Measurements from ENCODE around the gene CD300LD.
A peak's percentile ranks its signal among the peaks of the same experiment; 100 is the strongest.
"Not testable (repeated sequence)": the region's sequence is repeated elsewhere in the genome, so short reads cannot be mapped to it uniquely, and the experiment has no call there.

Gene CD300LD

DNA sequence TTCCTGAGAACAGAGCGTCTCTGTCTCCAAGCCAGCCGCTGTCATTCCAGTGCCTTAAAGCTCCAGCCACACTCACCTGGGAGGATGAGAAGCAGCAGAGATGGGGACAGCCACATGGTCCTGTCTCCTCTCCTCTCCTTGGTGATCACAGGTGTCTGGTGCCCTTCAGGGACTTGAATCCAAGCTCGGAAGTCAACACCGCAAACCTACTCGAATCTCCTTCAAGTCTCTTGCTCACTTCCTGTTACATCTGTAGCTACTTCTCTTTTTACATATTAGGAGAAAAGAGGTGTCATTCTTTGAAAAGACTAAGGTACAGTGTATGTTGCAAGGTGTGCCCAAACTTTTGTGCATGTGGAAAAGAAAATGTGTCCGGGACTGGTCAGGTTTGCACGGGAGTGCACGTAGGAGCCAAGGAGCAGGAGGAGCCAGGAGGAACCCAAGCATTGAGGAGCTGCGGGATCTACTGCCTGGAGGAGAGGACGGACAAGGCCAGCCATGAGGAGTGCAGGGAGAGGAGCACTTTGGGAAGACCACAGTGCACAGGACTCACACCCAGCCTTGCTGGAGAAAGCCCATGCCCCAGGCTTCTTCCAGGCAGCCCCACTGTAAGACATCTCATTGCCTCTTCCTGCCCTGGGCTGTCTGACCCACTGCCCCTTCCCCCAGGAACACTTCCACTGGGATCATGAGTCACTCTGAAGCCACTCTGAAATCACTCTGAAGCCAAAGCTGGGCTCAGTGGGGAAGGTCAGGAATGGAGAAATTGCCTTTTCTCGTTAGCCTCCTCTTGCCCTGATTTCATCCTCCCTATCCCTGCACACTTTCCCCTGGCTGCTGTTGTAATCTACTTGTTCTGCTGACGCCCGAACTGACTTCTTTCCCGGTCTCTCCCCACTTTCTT, at the start of gene CD300LD:
Gene CD300LD, minus strand, starts transcription at position 197 of the 904 bp plus-strand sequence. Its CDS starts 81 bp downstream, at position 116.
- DNase-seq: peak in 2 of 3 donors; percentile 45 to 51

- peak; percentile 67 to 95 (median 88) for DNase-seq
Measured at GRCh38 chr17:74641224-74641957, 49.3 kb upstream of the CD300LD start.

DNA sequence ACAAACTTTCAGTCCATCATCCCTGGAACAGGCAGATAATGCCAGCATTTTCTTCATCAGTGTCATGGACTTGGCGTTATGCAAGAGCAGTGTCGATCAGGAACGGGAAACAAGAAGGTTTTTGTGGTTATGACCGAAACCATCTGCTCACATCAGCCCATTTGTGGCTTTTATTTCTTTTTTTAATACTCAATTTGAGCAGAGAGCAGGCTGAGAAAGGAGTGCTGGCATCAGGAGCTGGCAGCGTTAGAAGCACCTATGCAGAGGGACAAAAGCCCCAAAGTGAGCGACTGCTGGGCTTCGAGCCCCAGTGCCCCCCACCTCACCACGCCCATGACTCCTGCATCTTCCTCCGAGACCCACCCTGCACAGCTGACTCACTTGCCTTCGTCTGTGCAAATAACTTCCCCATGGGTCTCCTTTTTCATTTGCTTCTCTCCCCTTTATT, 47.6 kb upstream of the CD300LD start:
- DNase-seq: peak; percentile 76 to 87 (median 84)

- DNase-seq: no peak
Measured at GRCh38 chr17:74637926-74638325, 45.8 kb upstream of the CD300LD start.

DNA sequence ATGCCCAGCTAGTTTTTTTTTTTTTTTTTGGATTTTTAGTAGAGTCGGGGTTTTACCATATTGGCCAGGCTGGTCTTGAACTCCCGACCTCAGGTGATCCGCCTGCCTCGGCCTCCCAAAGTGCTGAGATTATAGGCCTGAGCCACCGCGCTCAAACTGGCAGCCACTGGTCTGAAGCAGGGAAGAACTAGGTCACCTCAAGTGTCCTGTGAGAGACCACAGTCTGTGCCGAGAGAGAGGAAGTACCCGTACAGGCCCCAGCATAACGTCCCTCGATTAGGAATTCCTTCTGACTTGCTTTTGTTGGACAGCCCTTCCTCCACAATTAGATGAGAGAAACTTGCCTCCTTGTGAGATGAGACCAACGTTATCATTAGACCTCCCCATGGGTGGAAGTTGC, 45.2 kb upstream of the CD300LD start:
- peak; percentile 51 to 58 (median 57) for DNase-seq

DNA sequence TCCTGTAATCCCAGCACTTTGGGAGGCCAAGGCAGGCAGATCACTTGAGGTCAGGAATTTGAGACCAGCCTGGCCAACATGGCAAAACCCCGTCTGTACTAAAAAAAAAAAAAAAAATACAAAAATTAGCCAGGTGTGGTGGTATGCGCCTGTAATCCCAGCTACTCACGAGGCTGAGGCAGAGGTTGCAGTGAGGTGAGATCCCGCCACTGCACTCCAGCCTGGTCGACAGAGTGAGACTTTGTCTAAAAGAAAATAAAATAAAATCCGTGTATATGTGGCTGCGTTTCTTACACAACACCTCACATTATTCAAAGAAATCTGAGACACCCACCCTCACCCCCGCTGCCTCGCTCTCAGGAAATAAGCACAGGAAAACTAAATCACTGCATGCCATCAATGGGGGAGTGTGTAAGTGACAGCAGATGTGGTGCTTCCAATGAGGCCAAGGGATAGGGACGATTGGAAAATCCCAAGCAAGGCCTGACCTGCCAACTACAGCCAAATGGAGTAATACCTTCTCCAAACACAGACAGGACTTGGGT, 44.5 kb upstream of the CD300LD start:
- not testable (repeated sequence) for DNase-seq

- peak in 1 of 3 donors; percentile 54 for DNase-seq
Measured at GRCh38 chr17:74635418-74635817, 43.3 kb upstream of the CD300LD start.

DNA sequence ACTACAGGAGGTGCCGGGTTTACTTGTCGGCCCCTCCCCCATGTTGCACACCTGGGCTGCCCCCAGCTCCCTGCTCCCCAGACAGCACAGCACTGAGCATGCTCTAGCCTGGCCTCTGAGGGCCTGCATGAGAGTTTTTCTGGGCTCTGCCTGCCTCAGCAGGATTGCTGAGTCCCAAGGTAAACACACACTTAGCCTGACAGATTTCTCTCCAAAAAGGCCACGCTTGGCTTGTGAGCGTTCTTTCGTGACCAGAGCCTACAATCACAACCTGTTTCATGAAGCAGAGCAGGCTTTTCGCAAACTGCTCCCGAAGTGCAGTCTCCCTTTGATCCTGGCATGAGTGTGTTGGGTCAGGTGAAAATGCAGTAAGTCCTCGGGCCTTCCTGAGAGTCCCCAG, 41.2 kb upstream of the CD300LD start:
- no peak for DNase-seq

DNA sequence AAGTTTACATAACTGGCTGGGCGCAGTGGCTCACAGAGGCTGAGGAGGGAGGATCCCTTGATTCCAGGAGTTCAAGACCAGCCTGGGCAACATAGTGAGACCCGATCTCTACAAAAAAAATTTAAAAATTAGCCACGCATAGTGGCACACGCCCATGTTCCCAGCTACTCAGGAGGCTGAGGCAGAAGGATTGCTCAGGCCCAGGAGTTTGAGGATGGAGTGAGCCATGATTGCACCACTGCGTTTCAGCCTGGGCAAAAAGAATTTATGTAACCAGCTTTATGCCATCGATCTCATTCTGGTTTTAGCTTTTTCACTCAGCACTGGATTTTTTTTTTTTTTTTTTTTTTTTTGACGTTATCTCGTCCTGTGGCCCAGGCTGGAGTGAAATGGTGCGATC, 40.5 kb upstream of the CD300LD start:
- DNase-seq: peak; percentile 76 to 83 (median 80)

DNA sequence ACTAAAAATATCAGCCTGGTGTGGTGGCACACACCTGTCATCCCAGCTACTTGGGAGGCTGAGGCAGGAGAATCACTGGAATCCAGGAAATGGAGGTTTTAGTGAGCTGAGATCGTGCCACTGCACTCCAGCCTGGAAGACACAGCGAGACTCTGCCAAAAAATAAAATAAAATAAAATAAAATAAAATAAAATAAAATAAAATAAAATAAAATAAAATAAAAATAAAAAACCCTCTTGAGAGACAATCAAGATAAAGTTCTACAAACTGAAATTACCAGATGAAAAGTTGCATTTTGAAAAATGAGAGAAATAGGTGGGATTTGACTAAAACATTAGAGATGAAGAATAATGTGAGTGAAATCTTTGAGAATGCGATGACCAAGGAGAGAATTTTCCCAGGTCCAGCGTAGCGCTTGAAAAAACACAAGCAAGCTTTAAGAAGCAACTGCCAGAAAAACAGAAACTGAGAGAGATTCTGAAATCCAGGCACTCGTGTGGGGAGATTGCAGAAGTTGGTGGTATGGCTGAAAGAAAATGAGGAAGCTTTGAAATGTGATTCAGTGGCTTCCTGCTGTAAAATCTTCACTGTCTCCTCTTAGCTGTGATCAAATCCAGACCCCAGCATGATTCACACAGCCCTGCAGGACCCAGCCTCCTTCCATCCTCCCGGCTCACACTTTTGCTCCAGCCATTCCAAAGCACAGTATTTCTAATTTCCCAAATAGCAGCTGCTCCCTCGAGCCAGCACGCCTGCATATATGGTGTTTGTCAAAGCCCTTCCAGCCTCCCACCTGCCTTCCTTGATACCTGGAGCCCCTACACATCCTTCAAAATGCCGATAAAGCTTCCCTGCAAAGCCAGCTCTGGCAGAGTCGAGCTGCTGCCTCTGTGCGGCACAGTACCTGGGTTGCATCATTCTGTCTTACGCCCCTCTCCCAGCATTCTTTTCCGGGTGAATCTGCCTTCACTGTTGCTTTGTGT, 39.7 kb upstream of the CD300LD start:
- peak; percentile 87 to 96 (median 95) for DNase-seq

GRCh38 chr17:74630251-74630650, 38.2 kb upstream of the CD300LD start:
- DNase-seq: not testable (repeated sequence)

DNA sequence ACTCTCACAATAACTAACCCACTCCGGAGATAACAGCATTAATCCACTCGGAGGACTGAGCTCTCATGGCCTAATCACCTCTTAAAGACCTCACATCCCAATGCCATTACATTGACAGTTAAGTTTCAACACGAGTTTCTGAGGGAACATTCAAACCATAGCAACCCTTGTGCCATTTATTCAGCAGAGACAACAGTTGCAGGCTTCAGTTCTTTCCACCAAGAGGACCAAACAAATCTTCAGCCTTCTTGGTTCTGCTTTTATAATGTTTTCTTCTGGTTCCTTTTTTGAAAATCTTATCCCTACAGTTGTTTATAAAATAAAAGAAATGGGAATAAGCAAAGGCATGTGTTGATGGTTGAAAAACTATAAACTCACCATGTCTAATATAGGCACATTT, 33.6 kb upstream of the CD300LD start:
- no peak for DNase-seq

GRCh38 chr17:74624131-74624530, 32.0 kb upstream of the CD300LD start:
- no peak for DNase-seq

DNA sequence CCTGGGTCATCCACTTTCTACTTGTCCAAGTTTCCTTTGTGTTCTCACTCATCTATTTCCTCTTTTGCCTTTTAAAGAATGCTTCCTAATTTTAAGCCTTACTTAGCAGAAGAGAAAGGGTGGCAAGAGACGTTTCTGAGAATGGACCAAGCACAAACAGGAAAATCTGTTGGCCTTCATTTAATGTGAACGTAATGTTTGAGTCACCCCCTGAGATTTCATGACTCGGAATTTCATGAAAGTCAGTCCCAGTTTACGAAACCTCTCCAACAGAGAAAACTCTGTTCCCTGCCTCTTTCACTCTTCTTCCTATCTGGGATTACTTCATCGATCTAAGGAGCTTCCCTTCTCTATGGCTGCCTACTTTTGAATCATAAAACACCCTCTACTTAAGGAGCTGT, 31.6 kb upstream of the CD300LD start, which contains the start of gene CD300E:
Gene CD300E, minus strand, starts transcription at position 46 of the 401 bp plus-strand sequence. CDS start 117 bp downstream, outside the sequence.
- peak; percentile 89 to 99 (median 98) for DNase-seq

DNA sequence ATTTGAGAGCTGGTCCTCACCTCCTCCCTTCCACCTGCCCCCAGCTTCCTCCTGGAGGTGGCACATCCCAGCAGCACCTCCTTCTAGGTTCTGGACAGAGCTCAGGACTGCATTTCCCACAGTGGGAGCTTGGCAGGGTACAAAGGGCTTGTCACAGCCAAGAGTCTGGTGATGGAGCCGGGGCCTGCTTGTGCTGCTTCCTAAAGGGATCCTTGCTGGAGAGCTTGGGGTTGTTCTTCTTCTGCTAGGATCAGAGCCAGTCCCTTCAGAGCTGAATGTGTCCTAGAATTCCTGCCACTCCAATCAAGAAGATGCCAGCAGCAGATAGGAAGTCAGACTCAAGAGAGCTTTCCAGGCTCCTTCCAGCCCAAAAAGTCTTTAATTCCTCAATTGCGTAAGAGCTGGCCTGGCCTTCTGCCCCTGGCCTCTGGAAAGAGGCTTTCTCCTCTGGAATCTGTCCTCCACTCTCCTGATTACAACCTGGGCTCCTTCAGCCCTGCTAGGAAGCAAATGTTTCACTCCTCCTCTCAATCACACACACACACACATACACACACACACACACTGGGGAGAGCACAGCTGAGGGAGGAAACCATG, 27.1 kb upstream of the CD300LD start:
- peak in 1 of 3 donors; percentile 38 for DNase-seq

DNA sequence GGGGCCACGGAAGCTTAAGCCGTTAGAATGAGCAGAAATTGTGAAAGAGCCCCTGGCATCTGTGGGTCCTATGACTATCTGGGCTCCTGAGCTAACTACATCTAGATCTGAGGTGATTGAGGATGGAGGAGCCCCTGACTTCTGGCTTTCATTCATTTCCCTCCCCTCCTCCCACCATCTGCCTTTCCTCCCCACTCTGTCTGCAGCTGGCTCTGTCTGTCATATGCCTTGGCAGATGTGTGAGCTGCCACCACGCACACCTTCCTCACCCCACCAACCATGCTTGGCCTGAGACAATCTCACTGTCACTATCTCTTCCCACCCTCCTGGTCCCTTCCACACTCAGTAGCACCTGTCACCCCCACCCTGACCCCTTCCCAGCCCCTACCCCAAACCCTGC, 26.4 kb upstream of the CD300LD start:
- DNase-seq: no peak

GRCh38 chr17:74616696-74617095, 24.6 kb upstream of the CD300LD start:
- no peak for DNase-seq

DNA sequence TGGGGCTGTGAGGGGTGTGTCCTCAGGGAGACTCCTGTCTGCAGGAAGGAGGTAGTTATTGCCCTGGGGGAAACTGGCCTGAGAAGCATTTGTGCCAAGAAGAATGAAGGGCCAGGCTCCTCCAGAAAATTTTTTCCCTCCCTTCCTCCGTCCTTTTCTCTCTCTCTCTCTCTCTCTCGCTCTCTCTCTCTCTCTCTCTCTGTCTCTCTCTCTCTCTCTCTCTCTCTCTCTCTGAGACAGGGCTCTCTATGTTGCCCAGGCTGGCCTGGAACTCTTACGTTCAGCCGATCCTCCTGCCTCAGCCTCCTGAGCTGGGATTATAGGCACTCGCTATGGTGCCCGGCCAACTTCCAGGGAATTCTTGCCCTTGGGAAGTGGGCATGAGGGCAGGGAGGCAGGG, 20.0 kb upstream of the CD300LD start:
- DNase-seq: no peak

DNA sequence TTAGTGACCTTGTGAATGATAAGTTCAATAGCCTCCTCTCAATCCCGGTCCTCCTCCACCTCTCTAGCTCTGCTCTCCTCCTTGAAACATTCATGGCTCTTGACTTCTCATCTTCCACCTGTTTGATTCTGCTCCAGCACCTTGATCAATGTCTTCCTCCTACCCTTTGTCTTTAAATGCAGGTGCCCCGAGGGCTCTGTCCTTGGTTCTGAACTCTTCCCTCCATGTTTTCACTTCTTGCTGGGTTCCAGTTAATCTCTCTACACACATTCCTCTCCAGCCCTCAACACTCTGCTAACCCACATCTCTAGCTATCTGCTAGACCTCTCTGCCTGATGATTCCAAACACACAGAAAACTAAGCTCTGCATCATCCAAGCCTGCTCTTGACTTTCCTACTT, 18.0 kb upstream of the CD300LD start:
- no peak for DNase-seq

DNA sequence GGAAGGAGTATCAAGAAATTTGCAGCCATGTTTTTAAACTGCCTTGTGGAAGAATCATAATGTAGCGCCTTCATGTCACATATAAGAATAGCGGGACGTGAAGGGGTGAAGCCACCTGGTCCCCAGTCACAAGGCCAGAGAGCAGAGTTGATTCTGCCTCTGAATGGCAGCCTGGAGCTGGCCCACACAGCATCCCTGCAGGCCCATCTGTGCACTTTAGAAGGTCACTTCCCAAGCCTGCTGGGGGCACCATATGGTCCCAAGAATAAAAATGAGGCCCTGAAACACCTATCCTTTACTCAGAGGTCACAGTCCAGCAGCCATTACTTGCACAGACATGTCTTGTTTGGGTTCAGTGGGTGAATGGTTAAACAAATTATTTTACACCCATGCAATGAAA, 16.4 kb upstream of the CD300LD start:
- DNase-seq: no peak

- DNase-seq: peak; percentile 61 to 75 (median 73)
Measured at GRCh38 chr17:74607221-74607620, 15.1 kb upstream of the CD300LD start.

GRCh38 chr17:74606050-74606449, 14.0 kb upstream of the CD300LD start:
- DNase-seq: no peak

All from suppressor macrophage treated with lipopolysaccharide for 1 hour (primary cell).